Measurements from ENCODE around the gene RPTOR.
A peak's percentile ranks its signal among the peaks of the same experiment; 100 is the strongest.
"Not testable (repeated sequence)": the region's sequence is repeated elsewhere in the genome, so short reads cannot be mapped to it uniquely, and the experiment has no call there.

RPTOR gene, protein sequence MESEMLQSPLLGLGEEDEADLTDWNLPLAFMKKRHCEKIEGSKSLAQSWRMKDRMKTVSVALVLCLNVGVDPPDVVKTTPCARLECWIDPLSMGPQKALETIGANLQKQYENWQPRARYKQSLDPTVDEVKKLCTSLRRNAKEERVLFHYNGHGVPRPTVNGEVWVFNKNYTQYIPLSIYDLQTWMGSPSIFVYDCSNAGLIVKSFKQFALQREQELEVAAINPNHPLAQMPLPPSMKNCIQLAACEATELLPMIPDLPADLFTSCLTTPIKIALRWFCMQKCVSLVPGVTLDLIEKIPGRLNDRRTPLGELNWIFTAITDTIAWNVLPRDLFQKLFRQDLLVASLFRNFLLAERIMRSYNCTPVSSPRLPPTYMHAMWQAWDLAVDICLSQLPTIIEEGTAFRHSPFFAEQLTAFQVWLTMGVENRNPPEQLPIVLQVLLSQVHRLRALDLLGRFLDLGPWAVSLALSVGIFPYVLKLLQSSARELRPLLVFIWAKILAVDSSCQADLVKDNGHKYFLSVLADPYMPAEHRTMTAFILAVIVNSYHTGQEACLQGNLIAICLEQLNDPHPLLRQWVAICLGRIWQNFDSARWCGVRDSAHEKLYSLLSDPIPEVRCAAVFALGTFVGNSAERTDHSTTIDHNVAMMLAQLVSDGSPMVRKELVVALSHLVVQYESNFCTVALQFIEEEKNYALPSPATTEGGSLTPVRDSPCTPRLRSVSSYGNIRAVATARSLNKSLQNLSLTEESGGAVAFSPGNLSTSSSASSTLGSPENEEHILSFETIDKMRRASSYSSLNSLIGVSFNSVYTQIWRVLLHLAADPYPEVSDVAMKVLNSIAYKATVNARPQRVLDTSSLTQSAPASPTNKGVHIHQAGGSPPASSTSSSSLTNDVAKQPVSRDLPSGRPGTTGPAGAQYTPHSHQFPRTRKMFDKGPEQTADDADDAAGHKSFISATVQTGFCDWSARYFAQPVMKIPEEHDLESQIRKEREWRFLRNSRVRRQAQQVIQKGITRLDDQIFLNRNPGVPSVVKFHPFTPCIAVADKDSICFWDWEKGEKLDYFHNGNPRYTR (N-terminal part only)
- total RNA-seq: 98.4 to 122 reads per million in 2 experiments

DNA sequence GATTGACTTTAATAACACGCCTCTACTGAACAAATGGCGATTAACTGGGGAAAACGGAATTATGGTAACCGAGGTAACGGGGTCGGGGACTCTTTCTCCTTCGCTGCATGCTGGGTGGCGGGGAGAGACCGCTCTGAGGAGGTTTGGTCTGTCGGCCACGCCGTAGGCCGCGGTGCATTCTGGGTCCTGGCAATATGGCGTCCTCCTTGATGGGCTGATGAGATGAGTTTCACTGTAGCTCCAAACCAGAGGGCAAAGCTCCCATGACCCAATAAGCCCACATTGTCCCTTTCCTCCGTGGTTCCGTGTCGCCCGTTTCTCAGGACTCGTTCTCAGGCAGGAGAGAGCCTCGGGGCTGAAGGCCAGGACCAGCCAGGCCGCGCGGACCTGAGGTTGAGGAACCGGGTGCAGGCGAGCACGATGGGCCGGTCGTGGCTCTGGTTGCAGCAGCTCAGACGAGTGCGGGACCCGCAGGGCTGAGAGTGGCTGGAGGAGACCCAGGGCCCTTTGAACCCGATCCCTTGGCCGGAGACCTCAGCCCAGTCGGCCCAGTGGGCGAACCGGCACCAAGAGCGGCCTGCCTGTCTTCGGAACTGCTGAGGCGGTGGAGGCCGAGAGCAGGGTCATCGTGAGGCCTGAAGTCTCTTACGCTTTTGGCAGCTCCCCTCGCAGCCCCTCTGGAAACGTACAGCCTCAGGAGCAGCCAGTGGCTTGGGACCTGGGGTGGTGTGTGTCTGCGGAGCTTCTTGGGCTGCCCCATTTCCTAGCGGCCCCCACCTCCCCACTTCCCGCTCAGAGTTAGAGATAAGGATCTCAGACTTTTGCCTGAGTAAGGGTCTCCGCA lies at the start of gene RPTOR:
Gene RPTOR, plus strand, starts transcription at position 184 of the 844 bp plus-strand sequence. CDS start 792 bp downstream, outside the sequence.
- DNase-seq (ENCODE audit: low read depth): peak; percentile 84

DNA sequence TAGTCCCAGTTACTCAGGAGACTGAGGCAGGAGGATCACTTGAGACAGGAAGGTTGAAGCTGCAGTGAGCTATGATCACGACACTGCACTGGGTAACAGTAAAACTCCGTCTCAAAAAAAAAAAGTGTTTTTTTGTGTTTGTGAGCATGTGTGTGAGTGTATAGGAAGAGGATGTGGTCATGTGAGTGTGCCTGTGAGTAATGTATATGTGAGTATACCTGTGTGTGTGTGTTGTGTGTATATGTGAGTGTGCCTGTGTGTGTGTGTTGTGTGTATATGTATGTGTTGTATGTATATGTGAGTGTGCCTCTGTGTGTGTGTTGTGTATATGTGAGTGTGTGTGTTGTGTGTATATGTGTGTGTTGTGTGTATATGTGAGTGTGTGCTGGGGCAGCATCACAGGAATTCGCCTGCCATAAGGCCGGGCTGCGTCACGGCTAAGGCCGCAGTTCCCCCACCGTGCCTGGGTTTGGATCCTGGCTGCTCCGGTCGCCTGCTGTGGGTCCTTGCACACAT lies 46.9 kb upstream of the RPTOR start:
- no peak for DNase-seq (ENCODE audit: low read depth)

DNA sequence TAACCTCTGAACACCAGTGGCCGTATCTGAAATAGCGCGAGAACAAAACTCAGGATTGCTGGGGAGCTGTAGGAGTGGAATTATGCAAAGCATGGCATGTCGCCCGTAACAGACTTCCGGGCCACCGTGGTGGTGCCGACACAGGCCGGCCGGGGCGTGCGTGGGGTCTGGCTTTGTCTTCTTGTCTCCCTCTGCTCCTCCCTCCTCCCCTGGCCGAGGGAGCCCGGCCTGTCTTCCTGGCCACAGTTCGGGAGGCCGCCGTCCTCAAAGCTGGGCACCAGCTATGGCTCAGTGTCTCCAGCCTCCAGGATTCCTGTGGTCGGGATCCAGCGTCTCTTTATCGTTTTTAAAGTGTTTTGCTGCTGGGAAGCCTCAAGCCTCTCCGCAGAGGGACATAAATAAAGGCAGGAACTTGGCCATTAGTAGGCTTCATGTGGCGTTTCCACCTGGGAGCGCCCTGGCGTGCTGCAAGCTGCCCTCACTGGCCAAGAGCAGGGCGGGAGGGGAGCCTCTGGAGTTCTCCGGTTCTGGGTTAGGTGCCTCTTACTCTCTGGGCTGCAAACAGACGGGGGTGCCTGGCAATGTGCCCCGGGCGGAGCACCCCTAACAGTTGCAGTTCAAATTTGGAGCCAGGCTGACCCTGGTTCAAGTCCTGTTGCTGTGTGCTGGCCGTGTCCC lies 46.3 kb upstream of the RPTOR start:
- no peak for DNase-seq (ENCODE audit: low read depth)

DNA sequence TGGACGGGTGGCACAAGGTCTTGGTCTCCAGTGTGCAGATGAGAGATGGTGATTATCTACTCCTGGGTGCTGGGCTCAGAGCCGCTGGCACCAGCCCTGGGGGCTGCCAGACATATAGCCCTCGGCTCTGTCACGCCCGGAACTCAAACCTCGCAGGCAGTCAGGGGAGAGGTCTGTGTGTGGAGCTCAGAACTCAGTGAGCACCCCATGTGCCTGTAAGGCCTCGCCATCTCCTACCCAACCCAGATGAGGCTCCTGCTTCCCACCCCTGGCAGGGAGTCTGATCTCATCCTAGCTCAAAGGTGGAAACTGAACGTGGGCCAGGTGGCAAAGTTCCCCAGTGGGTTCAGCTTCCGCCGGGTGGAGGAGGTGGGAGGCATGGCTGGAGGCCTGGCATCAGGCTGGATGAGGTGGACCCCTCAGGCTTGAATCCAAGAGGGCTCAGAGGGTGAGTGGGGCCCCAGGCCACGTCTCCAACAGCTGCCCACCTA lies 45.7 kb upstream of the RPTOR start:
- no peak for DNase-seq (ENCODE audit: low read depth)

DNA sequence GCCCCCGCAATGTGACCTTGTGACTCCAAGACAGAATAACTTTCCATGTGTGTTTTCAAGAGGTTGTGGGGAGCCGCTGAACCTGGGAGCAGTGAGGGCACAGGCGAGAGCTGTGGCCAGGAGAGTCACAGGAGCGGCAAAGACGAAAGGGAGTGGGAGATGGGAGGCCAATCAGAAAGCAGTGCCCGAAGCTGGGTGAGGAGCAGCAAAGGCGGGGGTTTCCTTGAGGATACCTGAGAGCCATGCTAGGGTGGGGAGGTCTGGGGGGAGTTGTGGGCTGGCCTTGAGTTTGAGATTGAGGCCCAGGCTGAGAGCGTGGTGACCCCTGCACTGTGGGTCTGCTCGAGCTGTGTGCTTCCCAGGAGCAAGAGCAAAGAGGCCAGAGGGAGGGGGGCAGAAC lies 45.1 kb upstream of the RPTOR start:
- DNase-seq (ENCODE audit: low read depth): no peak

DNA sequence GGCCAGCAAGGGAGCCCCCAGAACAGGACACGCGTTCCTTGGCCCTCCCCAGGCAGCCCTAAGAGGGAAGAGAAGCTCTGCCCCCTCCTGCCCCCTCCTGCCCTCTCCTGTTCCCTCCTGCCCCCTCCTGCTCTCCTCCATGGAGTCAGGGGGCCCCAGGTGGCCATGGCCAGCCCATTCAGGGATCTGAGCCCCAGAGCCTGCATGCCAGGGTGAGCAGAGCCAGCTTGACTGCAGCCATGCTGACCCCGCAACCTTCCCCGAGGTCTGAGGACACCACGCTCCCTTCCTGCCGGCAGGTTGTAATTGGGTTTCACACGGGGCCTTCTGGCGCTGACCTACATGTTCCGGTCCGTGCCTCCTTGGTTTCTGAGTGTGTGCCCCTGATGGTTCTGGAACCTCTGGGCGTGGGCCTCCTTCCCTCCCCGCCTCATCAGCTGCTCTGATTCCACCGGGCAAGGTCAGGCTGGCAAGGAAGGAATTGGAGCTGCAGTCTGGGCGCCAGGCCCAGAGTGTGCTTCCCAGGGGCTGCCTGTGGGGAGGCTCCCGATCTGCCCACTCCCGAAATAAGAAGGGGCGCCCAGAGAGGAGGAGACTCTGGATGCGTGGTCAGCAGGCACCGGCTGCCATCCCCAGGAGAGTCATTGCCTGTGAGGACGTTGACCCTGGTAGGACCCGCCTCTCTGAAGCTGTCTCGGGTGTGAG lies 44.5 kb upstream of the RPTOR start:
- DNase-seq (ENCODE audit: low read depth): no peak

DNA sequence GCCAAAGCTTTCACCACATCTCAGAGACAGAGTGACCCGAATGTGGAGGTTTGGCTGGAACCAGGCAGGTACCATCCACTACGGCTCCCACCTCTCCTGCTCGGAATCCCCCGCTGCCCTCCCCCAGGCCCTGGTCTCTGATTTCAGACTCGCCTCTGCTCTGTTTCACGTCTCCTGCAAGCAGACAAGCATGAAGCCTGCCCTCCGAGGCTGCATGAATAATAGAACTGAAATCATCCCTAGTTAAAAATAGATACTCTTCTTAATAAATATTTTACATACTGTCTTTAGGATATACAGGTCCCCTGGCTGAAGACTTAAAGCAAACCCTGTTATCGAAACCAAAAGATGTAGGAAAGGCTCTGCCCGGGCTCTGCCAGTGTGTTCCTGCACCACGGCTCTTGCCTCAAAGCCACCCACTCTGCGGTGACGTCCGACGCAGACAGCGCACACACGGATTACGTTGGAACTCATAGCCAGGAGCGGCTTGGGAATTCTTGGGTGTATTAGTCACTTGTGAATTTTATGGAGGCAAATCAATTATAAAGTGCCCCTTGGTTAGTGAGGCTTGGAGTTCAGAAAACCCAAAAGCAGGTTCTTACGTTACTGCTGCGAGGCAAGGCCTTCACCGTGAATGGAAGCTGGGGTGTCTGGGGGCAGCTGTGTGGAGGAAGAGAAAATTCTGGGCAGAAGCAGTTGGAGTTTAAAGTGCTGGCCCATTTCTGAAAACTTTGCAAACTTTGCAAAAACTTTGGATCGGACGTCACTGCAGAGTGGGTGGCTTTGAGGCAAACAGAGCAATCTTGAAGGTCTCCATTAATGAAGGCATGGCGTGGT lies 42.7 kb upstream of the RPTOR start:
- no peak for DNase-seq (ENCODE audit: low read depth)

DNA sequence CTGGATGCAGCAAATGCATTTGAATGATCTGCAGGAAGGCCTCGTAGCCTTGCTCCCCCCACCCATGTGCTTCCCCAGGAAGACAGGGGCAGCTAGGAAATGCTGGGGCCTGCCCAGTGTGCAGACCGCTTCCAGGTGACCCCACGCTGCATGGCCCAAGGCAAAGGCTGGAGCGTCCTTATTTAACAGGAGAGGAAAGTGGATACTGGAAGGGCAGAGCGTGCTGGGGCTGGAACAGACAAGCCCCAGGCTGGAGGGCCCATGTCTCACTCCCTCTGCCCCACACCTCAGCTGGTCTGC lies 42.1 kb upstream of the RPTOR start:
- DNase-seq (ENCODE audit: low read depth): no peak

DNA sequence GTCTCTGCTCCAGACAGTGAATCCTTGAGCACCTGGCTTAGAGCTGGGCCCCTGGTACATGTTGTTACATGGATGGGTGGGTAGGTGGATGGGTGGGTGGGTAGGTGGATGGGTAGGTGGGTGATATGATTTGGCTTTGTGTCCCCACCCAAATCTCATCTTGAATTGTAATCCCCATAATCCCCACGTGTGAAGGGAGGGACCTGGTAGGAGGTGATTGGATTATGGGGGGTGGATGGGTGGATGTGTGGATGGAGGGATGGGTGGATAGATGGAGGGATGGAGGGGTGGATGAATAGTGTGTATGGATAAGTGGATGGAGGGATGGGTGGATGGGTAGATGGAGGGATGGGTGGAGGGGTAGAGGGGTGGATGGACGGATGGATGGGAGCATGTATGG lies 41.6 kb upstream of the RPTOR start:
- DNase-seq (ENCODE audit: low read depth): no peak

DNA sequence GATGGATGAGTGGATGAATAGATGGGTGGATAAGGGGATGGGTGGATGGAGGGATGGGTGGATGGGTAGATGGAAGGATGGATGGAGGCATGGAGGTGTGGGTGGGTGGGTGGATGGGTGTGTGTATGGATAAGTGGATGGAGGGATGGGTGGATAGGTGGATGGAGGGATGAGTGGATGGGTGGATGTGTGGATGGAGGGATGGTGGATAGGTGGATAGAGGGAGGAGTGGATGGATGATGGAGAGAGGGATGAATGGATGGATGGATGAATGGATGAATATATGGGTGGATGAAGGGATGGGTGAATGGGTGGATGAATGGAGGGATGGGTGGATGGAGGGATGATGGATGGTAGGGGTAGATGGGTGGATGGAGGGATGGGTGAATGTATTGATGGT lies 40.7 kb upstream of the RPTOR start:
- DNase-seq (ENCODE audit: low read depth): no peak

DNA sequence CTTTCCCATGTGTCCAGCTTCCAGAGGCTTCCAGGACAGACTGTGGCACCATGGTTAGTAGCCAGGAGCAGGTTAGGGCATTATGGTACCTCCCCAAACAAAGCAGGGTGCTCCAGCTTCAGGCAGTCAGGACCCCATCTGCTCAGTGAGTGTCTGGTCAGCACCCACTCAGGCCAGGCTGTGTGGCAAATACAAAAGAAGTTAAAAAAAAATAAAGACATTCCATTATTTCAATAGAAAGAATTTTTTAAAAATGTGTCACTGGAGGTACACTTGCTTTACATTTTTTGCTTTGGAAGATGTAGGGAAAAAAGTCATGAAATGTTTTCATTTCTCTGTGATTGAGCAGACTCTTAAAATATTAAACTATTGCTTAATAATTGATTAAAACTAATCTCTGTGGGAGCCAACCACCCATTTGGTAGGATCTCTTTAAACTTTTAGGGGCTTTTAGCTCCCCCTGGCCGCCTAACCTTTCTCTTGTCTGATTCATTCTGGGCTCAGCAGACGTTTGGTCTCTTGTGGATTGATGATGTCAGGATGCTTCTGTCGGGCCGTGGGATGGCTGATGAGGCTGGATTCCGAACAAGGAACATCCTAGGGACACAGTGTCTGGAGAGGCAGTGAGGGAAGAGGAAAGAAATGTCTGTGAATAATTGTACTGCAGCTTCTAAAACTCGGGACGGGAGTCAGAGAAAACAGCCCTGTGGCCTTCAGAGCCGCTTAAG lies 39.8 kb upstream of the RPTOR start:
- no peak for DNase-seq (ENCODE audit: low read depth)

DNA sequence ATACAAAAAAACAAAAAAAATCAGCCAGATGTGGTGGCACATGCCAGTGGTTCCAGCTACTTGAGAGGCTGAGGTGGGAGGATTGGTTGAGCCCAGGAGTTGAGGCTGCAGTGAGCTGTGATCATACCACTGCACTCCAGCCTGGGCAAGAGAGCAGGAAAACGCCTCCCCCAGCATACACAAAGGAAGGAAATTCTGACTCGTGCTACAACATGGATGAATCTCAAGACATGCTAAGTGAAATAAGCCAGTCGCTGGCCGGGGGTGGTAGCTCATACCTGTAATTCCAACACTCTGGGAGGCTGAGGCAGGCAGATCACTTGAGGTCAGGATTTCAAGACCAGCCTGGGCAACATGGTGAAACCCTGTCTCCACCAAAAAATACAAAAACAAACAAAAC lies 37.5 kb upstream of the RPTOR start:
- not testable (repeated sequence) for DNase-seq (ENCODE audit: low read depth)

DNA sequence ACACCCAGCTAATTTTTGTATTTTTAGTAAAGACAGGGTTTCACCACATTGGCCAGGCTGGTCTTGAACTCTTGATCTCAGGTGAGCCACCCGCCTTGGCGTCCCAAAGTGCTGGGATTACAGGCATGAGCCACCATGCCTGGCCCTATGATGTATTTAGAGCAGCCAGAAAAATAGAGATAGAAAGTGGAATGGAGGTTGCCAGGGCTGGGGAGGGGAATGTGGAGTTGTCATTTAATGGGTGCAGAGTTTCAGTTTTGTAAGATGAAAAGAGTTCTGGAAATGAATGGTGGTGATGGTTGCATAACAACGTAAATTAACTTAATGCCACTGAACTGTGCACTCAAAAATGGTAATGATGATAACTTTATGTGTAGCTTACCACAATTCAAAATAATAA lies 36.7 kb upstream of the RPTOR start:
- DNase-seq (ENCODE audit: low read depth): no peak

DNA sequence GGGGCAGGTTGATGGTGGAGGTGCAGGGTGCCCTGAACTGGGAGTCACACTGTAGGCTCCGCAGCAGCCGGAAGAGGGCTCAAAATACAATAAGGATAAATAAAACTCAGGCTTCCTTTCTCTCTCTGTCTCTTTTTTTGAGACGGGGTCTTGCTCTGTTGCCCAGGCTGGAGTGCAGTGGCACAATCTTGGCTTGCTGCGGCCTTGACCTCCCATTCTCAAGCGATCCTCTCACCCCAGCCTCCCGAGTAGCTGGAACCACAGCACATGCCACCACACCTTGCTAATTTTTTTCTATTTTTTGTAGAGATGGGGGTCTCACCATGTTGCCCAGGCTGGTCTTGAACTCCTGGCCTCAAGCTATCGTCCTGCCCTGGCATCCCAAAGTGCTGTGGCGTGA lies 35.3 kb upstream of the RPTOR start:
- DNase-seq (ENCODE audit: low read depth): no peak

DNA sequence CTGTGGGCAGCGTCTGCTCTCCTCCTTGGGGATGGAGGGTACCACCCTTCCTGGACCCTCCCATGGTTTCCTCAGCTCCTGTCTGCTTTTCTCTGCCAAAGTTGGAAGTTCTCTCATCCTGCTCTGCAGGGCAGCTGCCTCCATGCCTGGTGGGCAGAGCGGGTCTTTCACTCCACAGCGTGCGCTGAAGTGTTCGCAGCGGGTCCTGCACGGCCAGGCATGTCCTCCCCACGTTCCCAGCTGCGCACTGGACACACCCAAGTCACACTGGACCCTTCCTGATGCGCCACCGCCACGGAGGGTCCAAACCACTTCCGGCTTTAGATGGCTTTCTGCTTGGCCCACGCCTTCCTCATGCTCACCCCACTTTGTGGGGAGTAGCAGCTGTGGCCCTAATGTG lies 34.5 kb upstream of the RPTOR start:
- no peak for DNase-seq (ENCODE audit: low read depth)

DNA sequence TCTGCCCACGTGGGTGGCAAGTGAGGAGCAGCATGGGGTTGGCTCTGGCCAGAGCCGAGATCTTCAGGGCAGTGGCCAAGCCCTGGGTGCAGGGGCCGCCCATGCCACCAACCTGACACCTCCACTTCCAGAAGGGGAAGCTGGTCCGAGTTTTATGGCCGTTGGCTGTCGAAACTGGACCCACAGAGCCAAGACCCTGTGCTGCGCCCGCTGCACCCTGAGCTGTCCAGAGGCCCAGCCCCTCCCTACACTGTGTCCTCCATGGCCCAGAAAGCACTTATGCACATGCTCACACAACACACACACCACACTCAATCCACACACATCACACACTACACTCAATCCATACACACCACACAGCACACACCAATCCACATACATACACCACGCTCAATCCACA lies 33.9 kb upstream of the RPTOR start:
- no peak for DNase-seq (ENCODE audit: low read depth)

DNA sequence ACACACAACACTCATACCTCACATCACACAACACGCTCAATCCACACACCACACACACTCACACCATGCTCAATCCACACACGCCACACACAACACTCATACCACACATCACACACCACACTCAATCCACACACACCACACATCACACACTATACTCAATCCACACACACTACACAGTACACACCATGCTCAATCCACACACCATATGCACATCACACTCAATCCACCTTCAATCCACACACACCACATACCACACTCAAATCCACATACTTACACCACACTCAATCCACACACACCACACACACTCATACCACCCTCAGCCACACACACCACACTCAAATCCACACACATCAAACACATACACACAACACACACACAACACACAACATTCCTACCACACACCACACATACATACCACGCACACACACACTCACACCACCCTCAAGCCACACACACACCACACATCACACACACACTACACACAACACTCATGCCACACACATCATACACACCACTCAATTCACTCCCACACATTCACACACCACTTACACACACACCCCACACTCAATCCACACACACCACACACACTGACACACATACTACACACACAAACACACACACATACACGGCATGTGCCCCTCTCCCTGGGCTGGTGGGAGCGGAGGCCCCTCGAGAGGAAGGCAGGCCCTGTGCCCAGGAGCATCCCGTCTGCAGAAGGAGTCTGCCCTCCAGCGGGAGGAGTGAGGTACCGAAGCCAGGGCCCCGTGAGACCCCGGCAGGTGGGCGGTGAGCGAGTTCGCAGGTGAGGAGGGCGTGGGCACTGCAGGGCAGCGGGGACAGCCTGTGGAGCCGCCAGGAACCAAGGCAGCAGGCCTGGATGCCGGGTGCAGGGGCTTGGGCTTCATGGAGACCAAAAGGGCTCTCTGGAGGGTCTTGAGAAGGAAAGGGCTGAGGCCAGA lies 33.1 kb upstream of the RPTOR start:
- no peak for DNase-seq (ENCODE audit: low read depth)

DNA sequence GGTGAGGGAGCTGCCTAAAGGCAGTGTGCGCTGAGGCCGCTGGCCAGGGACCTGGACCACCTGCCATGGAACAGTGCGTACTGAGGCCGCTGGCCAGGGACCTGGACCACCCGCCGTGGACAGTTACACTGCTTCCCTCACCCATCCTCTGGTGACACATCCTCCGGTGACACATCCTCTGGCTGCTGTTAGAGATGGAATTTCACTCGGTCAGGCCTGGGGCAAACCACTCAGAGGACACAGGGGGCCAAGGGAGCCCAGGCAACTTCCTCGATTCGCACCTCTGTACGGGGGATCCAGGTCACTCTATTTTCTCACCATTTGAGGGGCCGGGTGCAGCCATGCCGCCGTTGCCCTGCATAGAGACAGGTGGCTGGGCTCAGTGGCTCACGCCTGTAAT lies 32.4 kb upstream of the RPTOR start:
- no peak for DNase-seq (ENCODE audit: low read depth)
